Bronchial epithelial cell (primary cell): Measurements from ENCODE around the gene CHORDC1. TPM values are rescaled to one million over a fixed set of nuclear protein-coding genes. Genes with fewer than 3 reads are reported as not detected.

Experiments
- DNase-seq: peaks from one replicate; pipeline ENCODE4 v3.0.0-alpha.2; 2010; ENCODE audit warnings: low read depth
- FAIRE-seq: peaks from 2 replicates; lab custom pipeline; 2011; peaks lifted over from hg19 to GRCh38; lab: Jason Lieb, UNC
- H3K27me3 ChIP-seq: 2 replicates; pipeline ENCODE4 v1.5.1; 2011; ENCODE audit warnings: low read length; ENCODE audit not compliant: control insufficient read depth, insufficient read depth
- H3K36me3 ChIP-seq: 2 replicates; pipeline ENCODE4 v1.5.1; 2011; ENCODE audit warnings: low read length; ENCODE audit not compliant: control insufficient read depth, insufficient read depth
- H3K4me3 ChIP-seq: 2 replicates; pipeline ENCODE4 v1.5.1; 2011; ENCODE audit warnings: mild to moderate bottlenecking, low read depth, low read length, control low read depth
- total RNA-seq: library from RNA; depleted of rRNA; stranded (reverse); fragments of >200 nt; gene quantifications from 2 replicates; pipeline ENCODE4 v1.2.1, GENCODE V29; 2014
- TF ChIP-seq, protein P1 (sequence below): IDR thresholded peaks from 2 replicates; pipeline ENCODE4 v1.5.1; 2011; ENCODE audit warnings: mild to moderate bottlenecking, moderate library complexity, low read length, control low read depth, inconsistent platforms; ENCODE audit not compliant: insufficient read depth, severe bottlenecking

Gene CHORDC1
- 17.4 and 24.2 TPM in 2 replicates for total RNA-seq

DNA sequence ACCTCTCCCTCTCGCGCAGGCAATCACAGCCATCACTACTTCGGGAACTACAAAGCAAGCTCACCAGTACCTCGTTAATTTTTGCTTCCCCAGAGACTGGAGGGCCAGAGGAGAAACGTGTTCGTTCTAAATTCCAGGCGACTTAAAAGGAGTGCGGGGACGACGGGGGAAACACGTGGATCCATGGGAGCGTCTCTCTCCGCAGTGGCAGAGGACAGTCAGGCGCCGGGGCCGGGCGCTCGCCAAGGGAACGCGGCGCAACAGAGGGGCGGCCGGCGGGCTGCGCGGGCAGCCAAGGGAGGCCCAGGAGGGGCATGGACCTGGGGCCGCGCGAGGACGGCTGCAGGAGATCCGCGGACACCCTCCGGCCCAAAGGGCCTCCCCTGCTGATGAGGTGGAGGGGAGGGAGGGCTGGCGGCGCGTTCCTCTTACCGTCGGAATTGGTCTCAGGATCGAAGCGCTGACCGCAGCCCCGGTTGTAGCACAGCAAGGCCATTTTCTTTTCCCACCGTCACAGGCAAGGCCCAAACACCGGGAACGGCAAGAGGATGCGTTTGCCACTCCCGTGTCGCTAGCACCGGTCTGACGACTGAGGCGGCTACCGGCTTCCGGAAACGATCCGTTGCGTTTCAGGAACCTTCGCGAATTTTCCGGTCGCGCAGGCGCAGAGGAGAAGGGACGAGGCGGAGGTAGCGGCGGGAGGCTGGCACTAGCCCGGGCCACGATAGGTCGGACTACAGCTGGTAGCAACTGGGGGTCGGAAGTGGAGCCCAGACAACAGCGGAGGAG, at the start of gene CHORDC1:
Gene CHORDC1 (minus strand): TSS at position 591 of the 789 bp plus-strand sequence. CDS start 95 bp downstream, at position 496.
- H3K36me3 ChIP-seq: no peaks in the 10 kb centered on the region
- DNase-seq: peak; percentile 76
- H3K27me3 ChIP-seq: no peaks in the 10 kb centered on the region
- peak within 1 kb of the TSS; percentile 65 for H3K4me3 ChIP-seq
- FAIRE-seq: no peak
- TF ChIP-seq, protein P1, sequence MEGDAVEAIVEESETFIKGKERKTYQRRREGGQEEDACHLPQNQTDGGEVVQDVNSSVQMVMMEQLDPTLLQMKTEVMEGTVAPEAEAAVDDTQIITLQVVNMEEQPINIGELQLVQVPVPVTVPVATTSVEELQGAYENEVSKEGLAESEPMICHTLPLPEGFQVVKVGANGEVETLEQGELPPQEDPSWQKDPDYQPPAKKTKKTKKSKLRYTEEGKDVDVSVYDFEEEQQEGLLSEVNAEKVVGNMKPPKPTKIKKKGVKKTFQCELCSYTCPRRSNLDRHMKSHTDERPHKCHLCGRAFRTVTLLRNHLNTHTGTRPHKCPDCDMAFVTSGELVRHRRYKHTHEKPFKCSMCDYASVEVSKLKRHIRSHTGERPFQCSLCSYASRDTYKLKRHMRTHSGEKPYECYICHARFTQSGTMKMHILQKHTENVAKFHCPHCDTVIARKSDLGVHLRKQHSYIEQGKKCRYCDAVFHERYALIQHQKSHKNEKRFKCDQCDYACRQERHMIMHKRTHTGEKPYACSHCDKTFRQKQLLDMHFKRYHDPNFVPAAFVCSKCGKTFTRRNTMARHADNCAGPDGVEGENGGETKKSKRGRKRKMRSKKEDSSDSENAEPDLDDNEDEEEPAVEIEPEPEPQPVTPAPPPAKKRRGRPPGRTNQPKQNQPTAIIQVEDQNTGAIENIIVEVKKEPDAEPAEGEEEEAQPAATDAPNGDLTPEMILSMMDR: no peak

DNA sequence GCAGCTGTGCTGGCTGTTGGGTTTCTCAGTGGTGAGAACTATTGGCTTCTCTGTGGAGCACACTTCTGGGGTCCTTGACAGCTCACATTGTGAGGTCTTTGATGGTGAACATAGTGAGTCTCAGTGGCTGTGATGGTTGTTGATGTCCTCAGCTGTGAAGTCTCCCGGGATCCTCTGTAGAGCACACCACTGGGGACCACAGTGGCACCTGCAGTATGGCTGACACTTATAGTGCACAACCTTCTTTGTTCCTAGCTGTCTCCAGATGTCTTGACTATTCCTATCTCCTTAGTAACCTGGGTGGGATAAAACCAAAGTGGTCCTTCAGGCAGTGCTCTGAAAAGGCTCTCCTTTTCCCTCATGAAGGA, 34.3 kb upstream of the CHORDC1 start:
- FAIRE-seq: no peak
- TF ChIP-seq, protein P1: no peak

DNA sequence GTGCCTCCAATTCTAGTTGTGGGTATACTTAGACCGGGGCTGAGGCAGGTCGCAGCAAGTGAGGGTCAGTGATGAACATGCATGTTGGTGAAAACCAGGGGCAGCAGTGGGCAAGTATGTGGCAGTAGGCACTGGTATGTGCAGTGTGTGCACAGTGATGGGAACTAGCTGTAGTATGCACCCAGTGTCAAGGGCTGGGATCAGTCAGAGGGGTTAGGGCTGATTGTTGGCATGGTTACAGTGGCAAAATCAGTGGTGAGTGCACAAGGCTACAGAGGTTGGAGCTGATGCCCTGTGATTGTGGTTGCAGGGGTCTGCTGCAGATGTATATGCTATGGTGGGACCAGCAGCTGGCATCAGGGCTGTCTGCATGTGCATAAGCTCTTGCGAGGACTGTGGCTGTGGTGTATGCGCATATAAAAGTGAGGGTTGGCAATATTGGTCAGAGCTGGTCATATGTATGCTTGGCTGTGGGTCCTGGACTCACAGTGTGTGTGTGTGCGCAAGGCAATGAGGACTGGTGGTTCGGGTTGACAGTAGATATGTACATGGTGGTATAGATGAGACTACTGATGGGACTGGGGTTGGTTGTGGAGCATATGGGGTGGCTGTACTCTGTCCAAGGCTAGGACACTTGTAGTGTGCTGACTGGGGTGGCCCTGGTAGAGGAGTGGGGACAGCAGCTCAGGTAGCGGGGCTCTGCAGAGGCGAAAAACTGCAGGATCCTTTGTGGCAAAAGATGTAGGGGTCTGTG, 33.7 kb upstream of the CHORDC1 start:
- DNase-seq: no peak
- H3K27me3 ChIP-seq: no peaks in the 10 kb centered on the region
- no peaks in the 10 kb centered on the region for H3K36me3 ChIP-seq
- FAIRE-seq: peak; percentile 87
- TF ChIP-seq, protein P1: no peak
- no peak overlapping the region for H3K4me3 ChIP-seq

More for the DNA sequence above, 34.3 kb upstream of the CHORDC1 start:
- H3K4me3 ChIP-seq: no peak overlapping the region
- H3K36me3 ChIP-seq: no peaks in the 10 kb centered on the region
- no peaks in the 10 kb centered on the region for H3K27me3 ChIP-seq
- DNase-seq: no peak

DNA sequence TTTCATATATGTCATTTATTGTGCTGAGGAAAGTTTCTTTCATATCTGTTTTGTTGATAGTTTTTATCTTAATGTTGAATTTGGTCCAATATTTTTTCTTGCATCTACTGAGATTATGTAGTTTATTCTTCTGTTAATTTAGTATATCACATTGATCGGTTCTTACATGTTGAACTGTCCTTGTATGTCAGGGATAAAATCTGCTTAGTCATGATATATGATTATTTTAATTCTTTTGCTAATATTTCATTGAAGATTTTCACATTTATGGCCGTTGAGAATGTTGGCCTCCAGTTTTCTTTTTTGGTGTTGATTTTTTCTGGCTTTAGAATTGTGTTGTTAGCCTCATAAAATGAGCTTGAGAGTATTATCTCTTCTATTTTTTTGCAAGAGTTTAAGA, 31.2 kb upstream of the CHORDC1 start:
- TF ChIP-seq, protein P1: no peak
- FAIRE-seq: no peak
- Histone ChIP-seq H3K4me3 (no peak overlapping the region), H3K27me3 (no peaks in the 10 kb centered on the region), H3K36me3 (no peaks in the 10 kb centered on the region)
- DNase-seq: no peak

DNA sequence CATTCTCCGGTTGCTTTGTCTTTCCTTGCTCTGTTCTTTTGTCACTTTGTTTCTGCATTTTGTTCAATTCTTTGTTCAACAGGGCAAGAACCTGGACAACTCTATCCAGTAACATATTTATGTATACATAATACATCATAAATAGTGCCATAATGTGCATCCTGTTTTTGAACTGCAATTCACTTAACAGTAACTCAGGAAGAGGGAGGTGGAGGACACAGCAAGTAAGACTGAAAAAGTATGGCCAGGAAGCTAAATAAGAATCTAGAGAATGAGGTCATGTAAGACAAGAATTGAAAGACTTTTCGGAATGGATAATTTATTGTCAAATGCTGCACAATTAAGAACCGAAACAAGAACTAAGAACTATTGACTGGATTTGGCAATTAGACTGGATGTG, 29.2 kb upstream of the CHORDC1 start:
- H3K4me3 ChIP-seq: no peak overlapping the region
- H3K36me3 ChIP-seq: no peaks in the 10 kb centered on the region
- no peak for FAIRE-seq
- H3K27me3 ChIP-seq: no peaks in the 10 kb centered on the region
- TF ChIP-seq, protein P1: no peak
- no peak for DNase-seq
